ENCODE data around the gene EARS2. TPM values are rescaled to one million over a fixed set of nuclear protein-coding genes. Genes with fewer than 3 reads are reported as not detected.

The EARS2 gene
- total RNA-seq, 1 experiment from 2014 or later, result 50.1 TPM

DNA sequence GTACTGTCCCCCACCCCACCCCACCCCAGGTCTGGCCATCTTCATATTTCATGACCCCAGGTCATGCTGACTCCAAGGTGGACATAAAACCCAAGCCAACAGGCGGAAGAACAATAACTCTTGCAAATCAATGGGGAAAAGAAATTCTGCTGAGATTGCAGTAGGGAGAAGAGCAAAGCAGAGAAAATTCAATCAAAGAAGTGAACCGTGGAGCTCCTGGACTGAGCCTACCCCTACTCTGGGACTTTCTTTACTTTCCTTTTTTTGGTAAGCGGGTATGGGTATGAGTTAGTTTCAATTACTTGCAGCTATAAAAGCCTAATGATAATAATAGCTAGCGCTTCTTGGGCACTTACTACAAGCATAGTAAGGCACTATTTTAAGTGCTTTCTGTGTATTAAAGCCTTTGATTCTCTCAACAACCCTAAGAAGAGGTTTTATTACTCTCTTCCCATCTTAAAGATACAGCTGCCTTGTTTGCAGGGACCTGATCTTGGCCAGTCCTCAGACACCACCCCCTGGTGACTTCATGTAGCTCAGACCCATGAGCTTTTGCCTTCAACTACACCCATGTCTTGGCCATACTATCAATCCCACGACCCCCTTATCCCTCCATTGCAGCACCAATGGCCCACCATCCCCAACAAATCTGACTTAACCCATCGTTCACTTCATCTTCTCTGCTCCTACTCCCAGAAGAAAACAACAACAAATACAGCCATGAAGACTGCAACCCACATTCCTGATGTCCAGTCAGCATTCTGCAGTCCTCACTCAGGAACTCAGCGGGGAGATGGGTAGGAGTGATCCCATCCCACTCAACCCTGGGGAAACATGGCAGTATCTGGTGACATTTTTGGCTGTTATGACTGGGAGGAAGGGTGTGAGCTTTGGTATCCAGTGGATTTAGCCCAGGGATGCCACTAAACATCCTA, 51.2 kb downstream of the EARS2 start:
- Mint-ChIP-seq H3K27me3 (ENCODE audit: low read depth) (no peaks in the 10 kb centered on the region), H3K27ac (peak overlapping the region; percentile 6 to 21 (median 15); a peak in 4 of 7 replicates), H3K36me3 (ENCODE audit: insufficient read depth in 1 of 3, low read depth in 3 of 3) (peaks cover 11 to 38% (median 35%) of the 10 kb centered on the region in 3 experiments; a peak in 6 of 7 replicates), H3K4me1 (peaks cover 62 to 64% of the 10 kb centered on the region in 2 experiments), H3K9me3 (peaks cover 0 to 7% of the 10 kb centered on the region in 2 experiments; a peak in 1 of 5 replicates), H3K4me3 (0 out of 5 replicates have a peak overlapping the region, but pooled peaks of 1 of the 2 experiments have one; percentile 2)
- no peak overlapping the region for H3K9ac ChIP-seq (ENCODE audit: extremely low read depth, insufficient read length, low read length)
- no CpG with 5 or more reads among the region's 7 CpGs for WGBS (ENCODE audit: extremely low coverage, insufficient read length, low lambda C conversion rate)
- no peak overlapping the region for H3T11ph ChIP-seq (ENCODE audit: low read length)
- no peak for DNase-seq
- no peak overlapping the region for H4K8ac ChIP-seq (replicated peaks; ENCODE audit: insufficient read length, low read depth, low read length)
- H2AFZ ChIP-seq (ENCODE audit: low read length), result no peak overlapping the region
- no peak overlapping the region for H3K56ac ChIP-seq (ENCODE audit: insufficient read length, low read depth, low read length)
- H3K23ac ChIP-seq (ENCODE audit: insufficient read length, low read depth, low read length), result no peak overlapping the region
- H3K14ac ChIP-seq (ENCODE audit: insufficient read depth, low read length), result no peak overlapping the region
- H4K91ac ChIP-seq (ENCODE audit: insufficient read length, low read depth, low read length), result no peak overlapping the region
- TF ChIP-seq CTCF (conservative IDR thresholded peaks at IDR 0.05), result no peak
- H2BK12ac ChIP-seq (ENCODE audit: insufficient read length, low read depth, low read length), result no peak overlapping the region
- no peak overlapping the region for H3K27ac ChIP-seq (ENCODE audit: insufficient read length, low read depth, low read length)
- H3K18ac ChIP-seq (ENCODE audit: insufficient read length, low read depth, low read length), result no peak overlapping the region
- H3K23me2 ChIP-seq (ENCODE audit: insufficient read length, low read depth, low read length, poor library complexity, severe bottlenecking), result peaks cover 14% of the 10 kb centered on the region
- H2BK20ac ChIP-seq (ENCODE audit: low read depth, low read length, poor library complexity, severe bottlenecking), result no peak overlapping the region
- H3K79me1 ChIP-seq (ENCODE audit: insufficient read depth, low read depth, low read length, poor library complexity, severe bottlenecking), result peaks cover 15% of the 10 kb centered on the region
- H3K27me3 ChIP-seq (ENCODE audit: insufficient read depth, low read length), result no peaks in the 10 kb centered on the region
- H4K5ac ChIP-seq (ENCODE audit: insufficient read length, low read depth, low read length), result no peak overlapping the region
- peaks cover 2% of the 10 kb centered on the region; the same call in 1 of the 2 replicates for H3K4me1 ChIP-seq (ENCODE audit: insufficient read depth, low read length)
- H3K4ac ChIP-seq (ENCODE audit: low read depth, low read length), result no peak overlapping the region
- no peak overlapping the region for H2BK120ac ChIP-seq (ENCODE audit: low read depth, low read length, poor library complexity, severe bottlenecking)
- H2BK5ac ChIP-seq (ENCODE audit: insufficient read length, low read length), result no peak overlapping the region
- no peaks in the 10 kb centered on the region for H3K9me3 ChIP-seq (ENCODE audit: control insufficient read depth, low read depth, low read length)
- no peak overlapping the region for H2AK5ac ChIP-seq (ENCODE audit: insufficient read length, low read length)
- no peak overlapping the region for H3K4me2 ChIP-seq (ENCODE audit: insufficient read depth, insufficient read length, low read length)
- H4K20me1 ChIP-seq (ENCODE audit: control insufficient read depth, insufficient read depth, insufficient read length), result no peaks in the 10 kb centered on the region
- peaks cover 52% of the 10 kb centered on the region; the same call in 1 of the 2 replicates for H3K79me2 ChIP-seq (ENCODE audit: insufficient read depth, low read length)
- no peak overlapping the region for H2BK15ac ChIP-seq (ENCODE audit: low read depth, low read length)

Data from H9 (cell line).